Measurements from ENCODE around the gene MAGI1. TPM values are rescaled to one million over a fixed set of nuclear protein-coding genes. Genes with fewer than 3 reads are reported as not detected.

The MAGI1 gene
- total RNA-seq, 2 donors from 2014 or later: 38.6 to 45.1 TPM

DNA sequence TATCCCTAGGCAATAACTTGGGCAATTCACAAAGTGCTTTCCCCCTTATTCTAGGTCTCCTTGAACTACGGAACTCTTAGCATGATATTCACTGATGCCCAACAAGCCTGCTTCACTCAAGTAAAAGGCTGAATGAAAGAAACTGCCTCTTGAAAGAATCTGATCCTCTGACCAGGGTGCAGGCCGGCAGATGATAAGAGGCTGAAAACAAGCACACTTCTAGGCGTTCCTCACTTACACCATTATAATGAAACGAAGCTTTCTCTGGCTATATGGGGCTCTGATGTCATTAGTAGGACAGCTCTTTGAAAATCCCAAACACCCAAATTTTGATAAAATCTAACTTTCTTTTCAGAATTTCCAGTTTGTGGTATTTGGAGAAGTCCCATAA is 28.4 kb downstream of the MAGI1 start:
- H3K27ac ChIP-seq (ENCODE audit: low read depth, low read length): no peak overlapping the region
- H3K4me3 Mint-ChIP-seq: no peak overlapping the region
- DNase-seq: no peak
- no peak overlapping the region for H3K4me3 ChIP-seq (ENCODE audit: low read length)
- no peaks in the 10 kb centered on the region for H3K9me3 Mint-ChIP-seq
- H3K36me3 Mint-ChIP-seq (ENCODE audit: low read depth): no peaks in the 10 kb centered on the region
- H3K27me3 ChIP-seq (ENCODE audit: control insufficient read depth, insufficient read depth, low read length, poor library complexity, severe bottlenecking): no peaks in the 10 kb centered on the region
- no peaks in the 10 kb centered on the region for H3K4me1 ChIP-seq (ENCODE audit: control insufficient read depth, insufficient read depth, low read length)
- H3K9me3 ChIP-seq (ENCODE audit: control insufficient read depth, low read length): no peaks in the 10 kb centered on the region
- H3K9ac ChIP-seq (ENCODE audit: extremely low read depth, low read length, poor library complexity, severe bottlenecking): no peak overlapping the region
- no peaks in the 10 kb centered on the region for H3K27me3 Mint-ChIP-seq (ENCODE audit: insufficient read depth)
- no peaks in the 10 kb centered on the region for H3K36me3 ChIP-seq (ENCODE audit: control insufficient read depth, insufficient read depth, low read length)
- 82 to 86% methylated on average over 2 to 4 of the region's 4 CpGs for WGBS, 2 experiments (ENCODE audit: insufficient coverage in 1 of 2, insufficient read length in 1 of 2)
- peaks cover 21% of the 10 kb centered on the region for H3K4me1 Mint-ChIP-seq
- H3K27ac Mint-ChIP-seq: no peak overlapping the region
- TF ChIP-seq, protein P1, sequence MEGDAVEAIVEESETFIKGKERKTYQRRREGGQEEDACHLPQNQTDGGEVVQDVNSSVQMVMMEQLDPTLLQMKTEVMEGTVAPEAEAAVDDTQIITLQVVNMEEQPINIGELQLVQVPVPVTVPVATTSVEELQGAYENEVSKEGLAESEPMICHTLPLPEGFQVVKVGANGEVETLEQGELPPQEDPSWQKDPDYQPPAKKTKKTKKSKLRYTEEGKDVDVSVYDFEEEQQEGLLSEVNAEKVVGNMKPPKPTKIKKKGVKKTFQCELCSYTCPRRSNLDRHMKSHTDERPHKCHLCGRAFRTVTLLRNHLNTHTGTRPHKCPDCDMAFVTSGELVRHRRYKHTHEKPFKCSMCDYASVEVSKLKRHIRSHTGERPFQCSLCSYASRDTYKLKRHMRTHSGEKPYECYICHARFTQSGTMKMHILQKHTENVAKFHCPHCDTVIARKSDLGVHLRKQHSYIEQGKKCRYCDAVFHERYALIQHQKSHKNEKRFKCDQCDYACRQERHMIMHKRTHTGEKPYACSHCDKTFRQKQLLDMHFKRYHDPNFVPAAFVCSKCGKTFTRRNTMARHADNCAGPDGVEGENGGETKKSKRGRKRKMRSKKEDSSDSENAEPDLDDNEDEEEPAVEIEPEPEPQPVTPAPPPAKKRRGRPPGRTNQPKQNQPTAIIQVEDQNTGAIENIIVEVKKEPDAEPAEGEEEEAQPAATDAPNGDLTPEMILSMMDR (conservative IDR thresholded peaks at IDR 0.05): no peak

DNA sequence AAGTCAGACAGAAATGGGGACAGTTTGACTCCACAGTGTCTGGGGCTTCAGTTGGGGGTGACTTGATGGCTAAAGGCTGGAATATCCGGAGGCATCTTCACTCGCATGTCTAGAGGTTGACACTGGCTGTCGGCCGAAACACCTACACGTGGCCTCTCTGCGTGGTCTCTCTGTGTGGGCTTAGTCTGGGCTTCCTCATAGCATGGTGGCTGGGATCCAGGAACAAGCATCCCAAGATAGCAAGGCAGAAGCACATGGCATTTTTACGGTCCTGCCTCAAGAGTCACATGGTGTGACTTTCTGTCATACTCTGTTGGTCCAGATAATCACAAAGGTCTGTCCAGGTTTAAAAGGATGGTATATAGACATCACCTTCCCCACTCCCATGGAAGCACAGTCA is 34.5 kb downstream of the MAGI1 start:
- WGBS, 2 experiments (ENCODE audit: insufficient coverage in 1 of 2, insufficient read length in 1 of 2): 95 to 98% methylated on average over 6 to 7 of the region's 7 CpGs
- no peak for DNase-seq
- Histone ChIP-seq H3K9me3 (ENCODE audit: control insufficient read depth, low read length) (no peaks in the 10 kb centered on the region), H3K4me3 (ENCODE audit: low read length) (no peak overlapping the region), H3K4me1 (ENCODE audit: control insufficient read depth, insufficient read depth, low read length) (no peaks in the 10 kb centered on the region), H3K9ac (ENCODE audit: extremely low read depth, low read length, poor library complexity, severe bottlenecking) (no peak overlapping the region), H3K27ac (ENCODE audit: low read depth, low read length) (no peak overlapping the region), H3K36me3 (ENCODE audit: control insufficient read depth, insufficient read depth, low read length) (no peaks in the 10 kb centered on the region), H3K27me3 (ENCODE audit: control insufficient read depth, insufficient read depth, low read length, poor library complexity, severe bottlenecking) (no peaks in the 10 kb centered on the region)
- H3K27me3 Mint-ChIP-seq (ENCODE audit: insufficient read depth): no peaks in the 10 kb centered on the region
- TF ChIP-seq, protein P1 (conservative IDR thresholded peaks at IDR 0.05): no peak
- H3K27ac Mint-ChIP-seq: no peak overlapping the region
- no peak overlapping the region for H3K4me3 Mint-ChIP-seq
- H3K9me3 Mint-ChIP-seq: no peaks in the 10 kb centered on the region
- peaks cover 5% of the 10 kb centered on the region for H3K36me3 Mint-ChIP-seq (ENCODE audit: low read depth)
- H3K4me1 Mint-ChIP-seq: peaks cover 14% of the 10 kb centered on the region

DNA sequence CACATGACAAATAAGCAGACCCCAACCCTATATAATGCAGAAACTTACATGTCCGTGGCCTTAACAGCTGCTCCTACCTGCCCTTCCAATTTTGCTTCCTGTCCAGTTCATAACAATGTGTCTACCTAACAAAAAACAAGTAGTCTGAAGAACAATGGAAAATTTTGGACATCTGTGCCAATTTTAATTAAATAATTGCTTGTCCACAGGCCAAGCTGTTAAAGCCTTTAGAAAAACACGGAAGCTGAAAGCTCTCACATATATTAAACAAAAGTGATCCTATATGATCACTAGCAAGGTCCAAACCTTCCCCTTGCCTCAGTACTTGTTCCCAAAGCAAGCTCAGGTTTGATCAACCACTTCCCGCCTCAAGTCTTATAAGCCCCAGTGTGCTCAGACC is 37.1 kb downstream of the MAGI1 start:
- TF ChIP-seq, protein P1 (conservative IDR thresholded peaks at IDR 0.05): no peak
- no peak overlapping the region for H3K9ac ChIP-seq (ENCODE audit: extremely low read depth, low read length, poor library complexity, severe bottlenecking)
- no peaks in the 10 kb centered on the region for H3K27me3 Mint-ChIP-seq (ENCODE audit: insufficient read depth)
- no peaks in the 10 kb centered on the region for H3K9me3 Mint-ChIP-seq
- no peak overlapping the region for H3K27ac ChIP-seq (ENCODE audit: low read depth, low read length)
- H3K4me1 Mint-ChIP-seq: peaks cover 19% of the 10 kb centered on the region
- H3K4me3 Mint-ChIP-seq: no peak overlapping the region
- peaks cover 5% of the 10 kb centered on the region for H3K4me1 ChIP-seq (ENCODE audit: control insufficient read depth, insufficient read depth, low read length)
- DNase-seq: no peak
- peaks cover 5% of the 10 kb centered on the region for H3K36me3 Mint-ChIP-seq (ENCODE audit: low read depth)
- no peaks in the 10 kb centered on the region for H3K27me3 ChIP-seq (ENCODE audit: control insufficient read depth, insufficient read depth, low read length, poor library complexity, severe bottlenecking)
- H3K36me3 ChIP-seq (ENCODE audit: control insufficient read depth, insufficient read depth, low read length): no peaks in the 10 kb centered on the region
- 88 to 90% methylated on average over 2 to 3 of the region's 3 CpGs for WGBS, 2 experiments (ENCODE audit: insufficient coverage in 1 of 2, insufficient read length in 1 of 2)
- no peaks in the 10 kb centered on the region for H3K9me3 ChIP-seq (ENCODE audit: control insufficient read depth, low read length)
- H3K27ac Mint-ChIP-seq: no peak overlapping the region
- H3K4me3 ChIP-seq (ENCODE audit: low read length): no peak overlapping the region
